Mesendoderm (in vitro differentiated cells): ENCODE results near the gene KDSR.

Experiments used
- DNase-seq: peaks from one replicate; pipeline ENCODE4 v3.0.0; 2013
- H2AK5ac ChIP-seq: 2 replicates; pipeline ENCODE4 v1.6.1; 2013; ENCODE audit warnings: low read length, inconsistent platforms
- H2BK120ac ChIP-seq: 2 replicates; pipeline ENCODE4 v1.6.1; 2013; ENCODE audit warnings: low read depth, mild to moderate bottlenecking, low read length, moderate library complexity, mixed read lengths
- H2BK15ac ChIP-seq: replicated peaks from 2 replicates; pipeline ENCODE4 v1.6.1; 2013; ENCODE audit warnings: low read depth, mild to moderate bottlenecking, moderate library complexity
- H2BK5ac ChIP-seq: 2 replicates; pipeline ENCODE4 v1.6.1; 2013; ENCODE audit warnings: low read length, inconsistent platforms
- H3K18ac ChIP-seq: 2 replicates; pipeline ENCODE4 v1.6.1; 2013; ENCODE audit warnings: mild to moderate bottlenecking, low read length, mixed read lengths
- H3K23ac ChIP-seq: one replicate; pipeline ENCODE4 v1.6.1; 2013; ENCODE audit warnings: low read length
- H3K27ac ChIP-seq: 2 replicates; pipeline ENCODE4 v1.5.1; 2013; ENCODE audit warnings: low read depth, mild to moderate bottlenecking, inconsistent platforms, low read length, moderate library complexity
- H3K27me3 ChIP-seq: 2 replicates; pipeline ENCODE4 v1.6.1; 2013; ENCODE audit warnings: low read length, control low read depth, mild to moderate bottlenecking, inconsistent platforms; ENCODE audit not compliant: insufficient read depth, poor library complexity
- H3K36me3 ChIP-seq: 2 replicates; pipeline ENCODE4 v1.6.1; 2013; ENCODE audit warnings: low read length, inconsistent platforms; ENCODE audit not compliant: control insufficient read depth, insufficient read depth
- H3K4ac ChIP-seq: one replicate; pipeline ENCODE4 v1.6.1; 2013; ENCODE audit warnings: low read depth, mild to moderate bottlenecking, low read length, moderate library complexity
- H3K4me1 ChIP-seq: 2 replicates; pipeline ENCODE4 v1.6.1; 2013; ENCODE audit warnings: low read depth, low read length, inconsistent platforms; ENCODE audit not compliant: control insufficient read depth
- H3K4me2 ChIP-seq: 2 replicates; pipeline ENCODE4 v1.6.1; 2013; ENCODE audit warnings: low read length
- H3K4me3 ChIP-seq: 2 replicates; pipeline ENCODE4 v1.5.1; 2013; ENCODE audit warnings: mild to moderate bottlenecking, low read length
- H3K56ac ChIP-seq: one replicate; pipeline ENCODE4 v1.6.1; 2013; ENCODE audit warnings: low read length
- H3K79me1 ChIP-seq: 2 replicates; pipeline ENCODE4 v1.6.1; 2013; ENCODE audit warnings: low read length, inconsistent platforms
- H3K79me2 ChIP-seq: 2 replicates; pipeline ENCODE4 v1.6.1; 2013; ENCODE audit warnings: mild to moderate bottlenecking, low read length; ENCODE audit not compliant: control insufficient read depth, insufficient read depth
- H3K9ac ChIP-seq: 2 replicates; pipeline ENCODE4 v1.6.1; 2013; ENCODE audit warnings: low read length, inconsistent platforms
- H4K5ac ChIP-seq: one replicate; pipeline ENCODE4 v1.6.1; 2013; ENCODE audit warnings: low read length
- H4K8ac ChIP-seq: one replicate; pipeline ENCODE4 v1.6.1; 2013; ENCODE audit warnings: low read depth, mild to moderate bottlenecking, control low read depth, low read length, moderate library complexity
- WGBS: extraction: QIAGEN DNeasy Blood & Tissue Kit; methylation state at CpG from one replicate; pipeline ENCODE4 v1.1.7; 2013; ENCODE audit warnings: low lambda C conversion rate, missing lambda C conversion rate; ENCODE audit not compliant: insufficient coverage; ENCODE audit errors: extremely low coverage; 5-methylcytosine and 5-hydroxymethylcytosine counted together

Gene KDSR

DNA sequence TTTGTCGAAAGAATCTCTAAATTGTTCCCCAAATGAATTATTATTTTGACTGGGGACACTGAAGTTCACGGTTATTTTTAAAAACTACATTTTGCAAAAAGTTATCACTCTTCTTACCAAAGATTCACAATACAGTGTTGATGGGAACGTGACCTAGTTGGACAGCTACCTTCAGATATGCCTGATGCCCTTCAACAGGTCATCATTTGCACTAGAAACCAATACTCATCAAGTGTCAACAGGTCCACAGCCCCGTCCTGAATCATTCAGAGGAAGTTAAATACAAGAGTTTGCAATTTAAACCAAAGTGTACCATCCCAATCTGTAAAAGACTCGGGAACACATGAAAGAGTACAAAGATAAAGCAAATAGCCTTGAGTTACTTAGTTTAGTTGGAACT, 75.7 kb downstream of the KDSR start:
- no peak overlapping the region for H3K18ac ChIP-seq

DNA sequence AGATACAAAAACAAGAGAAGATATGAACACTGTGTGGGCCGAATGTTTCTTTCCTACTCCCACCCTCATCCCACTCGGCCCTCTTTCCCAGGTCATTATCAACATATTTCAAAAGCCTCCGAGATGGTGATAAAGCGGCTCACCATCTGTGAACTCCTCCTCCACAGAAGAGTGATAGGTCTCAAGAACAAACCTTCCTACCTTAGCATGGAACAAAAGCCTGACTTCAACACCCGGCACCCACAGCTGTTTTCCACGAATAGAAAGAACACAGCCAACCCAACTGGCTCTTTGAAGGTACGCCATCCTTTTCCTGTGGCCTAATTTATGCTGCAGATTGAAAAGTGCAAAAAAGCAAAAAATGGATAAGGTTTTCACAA, 76.2 kb downstream of the KDSR start:
- Histone ChIP-seq H3K23ac (no peak overlapping the region), H4K5ac (no peak overlapping the region), H3K4ac (no peak overlapping the region), H3K27ac (peak overlapping the region; percentile 52), H3K36me3 (no peaks in the 10 kb centered on the region), H3K27me3 (no peaks in the 10 kb centered on the region), H3K4me2 (no peak overlapping the region), H4K8ac (no peak overlapping the region), H3K4me1 (peaks cover 3% of the 10 kb centered on the region), H3K56ac (no peak overlapping the region), H2BK5ac (no peak overlapping the region), H3K9ac (no peak overlapping the region), H3K79me1 (no peaks in the 10 kb centered on the region), H2BK15ac (no peak overlapping the region), H3K79me2 (no peaks in the 10 kb centered on the region), H2AK5ac (no peak overlapping the region), H3K4me3 (no peak overlapping the region), H3K18ac (no peak overlapping the region), H2BK120ac (no peak overlapping the region)
- peak; percentile 73 for DNase-seq
- WGBS: no CpG with 5 or more reads among the region's 7 CpGs

More for the DNA sequence above, 75.7 kb downstream of the KDSR start:
- Histone ChIP-seq H3K9ac (no peak overlapping the region), H2BK15ac (no peak overlapping the region), H3K27me3 (no peaks in the 10 kb centered on the region), H4K5ac (no peak overlapping the region), H3K56ac (no peak overlapping the region), H3K4ac (no peak overlapping the region), H2AK5ac (no peak overlapping the region), H3K36me3 (no peaks in the 10 kb centered on the region), H2BK120ac (no peak overlapping the region), H3K4me2 (no peak overlapping the region), H3K23ac (no peak overlapping the region), H3K27ac (no peak overlapping the region), H3K4me3 (no peak overlapping the region), H3K79me2 (no peaks in the 10 kb centered on the region), H3K79me1 (no peaks in the 10 kb centered on the region), H4K8ac (no peak overlapping the region), H2BK5ac (no peak overlapping the region), H3K4me1 (peaks cover 3% of the 10 kb centered on the region)
- no CpG with 5 or more reads among the region's 5 CpGs for WGBS
- DNase-seq: no peak

GRCh38 chr18:63290166-63290820, 76.7 kb downstream of the KDSR start:
- peaks cover 3% of the 10 kb centered on the region for H3K4me1 ChIP-seq

GRCh38 chr18:63288311-63288710, 78.7 kb downstream of the KDSR start:
- no peaks in the 10 kb centered on the region for H3K27me3 ChIP-seq
- no peak overlapping the region for H2AK5ac ChIP-seq
- no peak overlapping the region for H3K4ac ChIP-seq
- H3K4me3 ChIP-seq: no peak overlapping the region
- no peak overlapping the region for H3K27ac ChIP-seq
- no peaks in the 10 kb centered on the region for H3K79me2 ChIP-seq
- no peak overlapping the region for H3K4me2 ChIP-seq
- H2BK5ac ChIP-seq: no peak overlapping the region
- no CpG with 5 or more reads among the region's 2 CpGs for WGBS
- H4K5ac ChIP-seq: no peak overlapping the region
- H2BK120ac ChIP-seq: no peak overlapping the region
- no peak overlapping the region for H3K18ac ChIP-seq
- peaks cover 3% of the 10 kb centered on the region for H3K4me1 ChIP-seq
- H3K23ac ChIP-seq: no peak overlapping the region
- H3K56ac ChIP-seq: no peak overlapping the region
- no peaks in the 10 kb centered on the region for H3K36me3 ChIP-seq
- H3K9ac ChIP-seq: no peak overlapping the region
- H4K8ac ChIP-seq: no peak overlapping the region
- DNase-seq: no peak
- H3K79me1 ChIP-seq: no peaks in the 10 kb centered on the region
- H2BK15ac ChIP-seq: no peak overlapping the region

More at GRCh38 chr18:63290166-63290820, 76.7 kb downstream of the KDSR start:
- no peak overlapping the region for H2BK15ac ChIP-seq
- no peak overlapping the region for H4K5ac ChIP-seq
- no peaks in the 10 kb centered on the region for H3K79me2 ChIP-seq
- no peak overlapping the region for H3K4me2 ChIP-seq
- no peak overlapping the region for H2AK5ac ChIP-seq
- no peak overlapping the region for H2BK120ac ChIP-seq
- H3K27ac ChIP-seq: peak overlapping the region; percentile 52
- H3K4ac ChIP-seq: no peak overlapping the region
- WGBS: 100% methylated on average over 1 of the region's 6 CpGs
- H3K79me1 ChIP-seq: no peaks in the 10 kb centered on the region
- no peak overlapping the region for H3K23ac ChIP-seq
- no peak overlapping the region for H3K56ac ChIP-seq
- peak; percentile 86 for DNase-seq
- H3K4me3 ChIP-seq: no peak overlapping the region
- H4K8ac ChIP-seq: no peak overlapping the region
- H3K27me3 ChIP-seq: no peaks in the 10 kb centered on the region
- no peak overlapping the region for H2BK5ac ChIP-seq
- H3K18ac ChIP-seq: no peak overlapping the region
- no peak overlapping the region for H3K9ac ChIP-seq
- H3K36me3 ChIP-seq: no peaks in the 10 kb centered on the region

- no peaks in the 10 kb centered on the region for H3K79me1 ChIP-seq
- H3K79me2 ChIP-seq: no peaks in the 10 kb centered on the region
- DNase-seq: no peak
- no peak overlapping the region for H3K27ac ChIP-seq
- no peaks in the 10 kb centered on the region for H3K27me3 ChIP-seq
- no peaks in the 10 kb centered on the region for H3K36me3 ChIP-seq
- no peak overlapping the region for H2BK120ac ChIP-seq
- no peak overlapping the region for H4K5ac ChIP-seq
- WGBS: no CpG with 5 or more reads among the region's 1 CpG
- H2AK5ac ChIP-seq: no peak overlapping the region
- no peak overlapping the region for H3K23ac ChIP-seq
- H3K56ac ChIP-seq: no peak overlapping the region
- no peak overlapping the region for H2BK15ac ChIP-seq
- no peak overlapping the region for H3K4ac ChIP-seq
- H3K4me2 ChIP-seq: no peak overlapping the region
- H3K18ac ChIP-seq: no peak overlapping the region
- peaks cover 3% of the 10 kb centered on the region for H3K4me1 ChIP-seq
- H2BK5ac ChIP-seq: no peak overlapping the region
- no peak overlapping the region for H3K9ac ChIP-seq
- no peak overlapping the region for H4K8ac ChIP-seq
- H3K4me3 ChIP-seq: no peak overlapping the region
Measured at GRCh38 chr18:63287691-63288220, 79.2 kb downstream of the KDSR start.

- peaks cover 3% of the 10 kb centered on the region for H3K4me1 ChIP-seq
- H3K23ac ChIP-seq: no peak overlapping the region
- no peak for DNase-seq
- H3K79me1 ChIP-seq: no peaks in the 10 kb centered on the region
- H3K56ac ChIP-seq: no peak overlapping the region
- H4K5ac ChIP-seq: no peak overlapping the region
- no peak overlapping the region for H3K4me2 ChIP-seq
- H2BK15ac ChIP-seq: no peak overlapping the region
- H3K27me3 ChIP-seq: no peaks in the 10 kb centered on the region
- no peak overlapping the region for H2BK5ac ChIP-seq
- H3K9ac ChIP-seq: no peak overlapping the region
- no peak overlapping the region for H2AK5ac ChIP-seq
- H3K27ac ChIP-seq: no peak overlapping the region
- no peak overlapping the region for H3K4me3 ChIP-seq
- no CpG with 5 or more reads among the region's 4 CpGs for WGBS
- H3K18ac ChIP-seq: no peak overlapping the region
- no peaks in the 10 kb centered on the region for H3K36me3 ChIP-seq
- H3K79me2 ChIP-seq: no peaks in the 10 kb centered on the region
- H3K4ac ChIP-seq: no peak overlapping the region
- H2BK120ac ChIP-seq: no peak overlapping the region
- no peak overlapping the region for H4K8ac ChIP-seq
Measured at GRCh38 chr18:63286926-63287325, 80.1 kb downstream of the KDSR start.
